ENCODE measurements around the gene PCTP. TPM values are rescaled to one million over a fixed set of nuclear protein-coding genes. Genes with fewer than 3 reads are reported as not detected.

PCTP gene
- total RNA-seq, 1 donor from 2014 or later = 44.1 TPM

GRCh38 chr17:55806745-55807495 lies 56.1 kb downstream of the PCTP start:
- DNase-seq = no peak

- no peak for DNase-seq
Observed at GRCh38 chr17:55811536-55811935, 60.7 kb downstream of the PCTP start.

- no peak for DNase-seq
Observed at GRCh38 chr17:55812323-55812722, 61.5 kb downstream of the PCTP start.

GRCh38 chr17:55813944-55814343 lies 63.1 kb downstream of the PCTP start:
- DNase-seq = no peak

GRCh38 chr17:55814377-55814776 lies 63.5 kb downstream of the PCTP start:
- DNase-seq = peak; percentile 68

GRCh38 chr17:55816532-55817396 lies 65.9 kb downstream of the PCTP start:
- DNase-seq = peak; percentile 20

GRCh38 chr17:55817397-55817709 lies 66.5 kb downstream of the PCTP start:
- DNase-seq = no peak

GRCh38 chr17:55818026-55818425 lies 67.2 kb downstream of the PCTP start:
- no peak for DNase-seq

GRCh38 chr17:55818451-55819375 lies 67.9 kb downstream of the PCTP start:
- no peak for DNase-seq

GRCh38 chr17:55820675-55821074 lies 69.8 kb downstream of the PCTP start:
- no peak for DNase-seq

GRCh38 chr17:55822028-55822427 lies 71.2 kb downstream of the PCTP start:
- no peak for DNase-seq

- peak; percentile 37 for DNase-seq
Observed at GRCh38 chr17:55825213-55825612, 74.4 kb downstream of the PCTP start.

Other genes starting within 250 kb of the PCTP start
- gene SMIM36, start 239.6 kb upstream of the PCTP start, total RNA-seq = not detected in 2 replicates
- gene TMEM100, start 28.2 kb upstream of the PCTP start, total RNA-seq = 7.3 and 8.0 TPM in 2 replicates

Data from dermis blood vessel endothelial cell (primary cell).